ENCODE measurements around the gene CORO2A.

The CORO2A gene

GRCh38 chr9:98168153-98168780 lies 24.2 kb downstream of the CORO2A start:
- no peak for DNase-seq (ENCODE audit: low read depth)

GRCh38 chr9:98164912-98165311 lies 27.5 kb downstream of the CORO2A start:
- no peak for DNase-seq (ENCODE audit: low read depth)

DNA sequence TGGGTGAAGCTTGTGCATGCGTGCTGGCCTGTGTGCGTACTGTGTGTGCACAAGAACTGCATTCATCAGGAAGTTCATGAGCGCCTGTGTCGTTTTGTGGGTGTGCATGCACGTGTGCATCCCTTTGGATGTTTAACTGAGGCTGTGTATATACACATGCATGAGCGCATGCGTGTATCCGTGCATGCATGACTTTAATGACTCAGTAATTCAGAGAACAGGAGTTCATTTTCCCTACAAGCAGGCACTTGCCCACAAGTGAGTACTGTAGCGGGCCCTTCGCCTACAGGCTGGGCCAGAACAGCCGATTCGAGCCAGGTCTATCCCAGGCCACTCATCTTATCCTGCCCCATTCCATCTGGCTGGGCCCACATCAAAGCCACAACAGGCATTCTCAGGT lies 29.8 kb downstream of the CORO2A start:
- DNase-seq (ENCODE audit: low read depth): no peak

- DNase-seq (ENCODE audit: low read depth): no peak
Observed at GRCh38 chr9:98161851-98162250, 30.6 kb downstream of the CORO2A start.

- no peak for DNase-seq (ENCODE audit: low read depth)
Observed at GRCh38 chr9:98159790-98160189, 32.6 kb downstream of the CORO2A start.

GRCh38 chr9:98159301-98159700 lies 33.1 kb downstream of the CORO2A start:
- no peak for DNase-seq (ENCODE audit: low read depth)

DNA sequence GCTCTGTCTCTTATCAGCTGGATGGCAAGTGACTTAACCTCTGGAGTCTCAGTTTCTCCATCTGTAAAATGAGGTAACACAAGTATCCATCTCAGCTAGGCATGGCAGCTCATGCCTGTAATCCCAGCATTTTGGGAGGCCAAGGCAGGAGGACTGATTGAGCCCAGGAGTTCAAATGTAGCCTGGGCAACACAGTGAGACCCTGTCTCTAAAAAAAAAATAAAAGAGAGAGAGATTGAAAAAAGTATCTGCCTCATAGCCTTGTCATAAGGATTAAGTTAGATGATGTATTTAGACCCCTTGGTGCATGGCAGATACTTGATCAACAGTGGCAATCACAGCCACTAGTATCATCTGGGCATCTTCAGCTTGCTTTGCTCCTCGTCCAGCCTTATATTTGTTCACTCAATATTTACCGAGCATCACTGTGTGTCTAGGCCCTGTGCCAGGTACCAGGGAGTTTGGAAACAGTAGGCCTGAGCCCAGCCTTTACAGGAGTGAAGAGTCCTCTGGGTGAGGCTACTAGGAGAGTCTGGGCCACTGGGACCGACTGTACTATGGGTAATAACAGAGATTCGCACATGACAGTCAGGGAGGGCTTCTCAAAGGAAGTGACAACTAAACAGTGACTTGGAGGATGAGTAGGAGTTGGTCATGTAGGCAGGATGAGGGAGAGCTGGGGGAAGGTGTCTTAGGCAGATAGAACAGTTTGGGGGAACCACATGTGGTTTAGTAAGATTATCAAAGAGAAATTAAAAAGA lies 34.2 kb downstream of the CORO2A start:
- no peak for DNase-seq (ENCODE audit: low read depth)

DNA sequence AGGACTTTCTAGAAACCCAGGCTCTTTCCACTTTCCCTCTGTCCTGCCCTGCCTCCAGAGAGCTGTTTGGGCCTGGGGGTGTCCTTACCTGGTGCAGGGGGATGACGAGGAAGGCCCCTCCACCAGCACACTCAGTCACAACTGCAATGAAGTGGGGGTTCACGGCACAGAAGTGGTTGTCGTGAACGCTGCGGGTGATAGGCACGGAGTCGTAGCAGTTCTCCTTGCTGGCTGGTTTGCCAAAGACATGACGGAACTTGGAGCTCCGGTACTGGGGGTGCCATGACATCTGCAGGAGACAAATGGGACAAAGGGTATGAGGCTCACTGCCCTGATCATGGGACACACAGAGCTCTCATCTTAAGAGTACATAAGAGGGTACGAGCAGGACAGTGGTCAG lies 35.1 kb downstream of the CORO2A start:
- DNase-seq (ENCODE audit: low read depth): no peak

DNA sequence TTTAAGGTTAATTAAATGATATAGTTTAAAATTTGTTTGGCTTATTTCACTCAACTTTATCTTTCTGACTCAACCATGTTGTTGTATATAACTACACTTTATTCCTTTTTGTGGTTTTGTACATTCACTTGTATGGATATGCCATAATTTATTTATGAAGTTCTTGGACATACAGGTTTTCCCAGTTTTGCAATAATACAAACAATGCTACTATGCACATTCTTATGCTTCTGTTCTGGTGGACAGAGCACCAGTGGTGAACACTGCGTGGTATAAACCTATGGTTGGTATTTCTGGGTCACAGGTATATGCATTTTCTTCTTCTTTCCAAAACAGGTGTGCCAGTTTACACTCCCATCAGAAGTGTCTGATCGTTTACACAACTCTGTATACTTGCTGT lies 37.8 kb downstream of the CORO2A start:
- no peak for DNase-seq (ENCODE audit: low read depth)

DNA sequence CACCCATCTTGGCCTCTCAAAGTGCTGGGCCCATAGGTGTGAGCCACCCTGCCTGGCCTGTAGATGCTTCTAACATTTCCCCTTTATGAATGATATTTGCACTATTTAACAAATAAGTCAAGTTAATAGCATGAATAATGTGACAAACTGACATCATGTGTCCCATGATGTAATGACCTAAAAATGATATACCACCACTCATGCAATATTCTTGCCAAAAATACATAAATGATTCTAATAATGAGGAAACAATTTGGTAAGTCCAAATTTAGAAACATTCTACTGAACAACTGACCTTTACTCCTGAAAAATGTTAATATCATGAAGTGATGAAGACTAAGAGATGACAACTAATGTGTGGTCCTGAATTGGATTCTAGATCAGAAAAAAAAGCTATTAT lies 39.9 kb downstream of the CORO2A start:
- DNase-seq (ENCODE audit: low read depth): no peak

GRCh38 chr9:98150721-98151120 lies 41.7 kb downstream of the CORO2A start:
- DNase-seq (ENCODE audit: low read depth): no peak

DNA sequence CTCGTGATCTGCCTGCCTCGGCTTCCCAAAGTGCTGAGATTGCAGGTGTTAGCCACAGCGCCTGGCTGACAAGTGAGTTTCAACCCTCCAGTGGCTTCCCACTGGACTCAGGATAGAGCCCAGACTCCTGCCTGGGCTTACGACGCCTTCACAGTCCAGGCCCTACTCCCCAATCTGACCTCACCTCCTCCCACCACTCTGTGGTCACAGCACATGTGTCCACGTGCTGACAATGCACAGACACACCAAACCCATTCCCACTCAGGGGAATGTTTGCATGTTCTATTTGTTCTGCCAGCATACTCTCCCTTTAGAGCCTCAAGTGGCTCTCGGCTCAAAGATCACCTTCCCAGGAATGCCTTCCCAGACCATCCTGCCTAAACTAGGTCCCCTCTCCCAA lies 42.3 kb downstream of the CORO2A start:
- no peak for DNase-seq (ENCODE audit: low read depth)

- DNase-seq (ENCODE audit: low read depth): no peak
Observed at GRCh38 chr9:98149422-98149821, 43.0 kb downstream of the CORO2A start.

- DNase-seq (ENCODE audit: low read depth): no peak
Observed at GRCh38 chr9:98148486-98148885, 44.0 kb downstream of the CORO2A start.

GRCh38 chr9:98147582-98147981 lies 44.9 kb downstream of the CORO2A start:
- no peak for DNase-seq (ENCODE audit: low read depth)

- peak; percentile 10 for DNase-seq (ENCODE audit: low read depth)
Observed at GRCh38 chr9:98146101-98146991, 46.1 kb downstream of the CORO2A start.

DNA sequence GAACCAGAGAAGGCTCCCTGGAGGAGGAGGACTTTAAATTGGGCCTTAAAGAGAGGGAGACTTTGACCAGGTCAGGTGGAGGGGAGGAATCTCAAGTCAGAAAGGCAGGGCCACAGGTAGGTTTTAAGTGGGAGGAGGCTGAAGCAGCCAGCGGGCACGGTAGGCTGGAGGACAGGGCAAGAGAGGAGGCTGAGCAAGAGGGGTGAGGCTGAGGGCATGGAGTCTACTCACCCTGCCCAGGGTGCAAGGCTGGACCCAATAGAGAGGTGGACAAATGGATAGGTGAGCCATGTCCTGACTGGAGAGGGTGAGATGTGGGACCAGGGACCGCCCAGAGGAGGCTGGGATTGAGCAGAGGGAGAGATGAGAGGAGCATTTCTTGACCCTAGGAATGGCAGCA lies 47.8 kb downstream of the CORO2A start:
- DNase-seq (ENCODE audit: low read depth): no peak

DNA sequence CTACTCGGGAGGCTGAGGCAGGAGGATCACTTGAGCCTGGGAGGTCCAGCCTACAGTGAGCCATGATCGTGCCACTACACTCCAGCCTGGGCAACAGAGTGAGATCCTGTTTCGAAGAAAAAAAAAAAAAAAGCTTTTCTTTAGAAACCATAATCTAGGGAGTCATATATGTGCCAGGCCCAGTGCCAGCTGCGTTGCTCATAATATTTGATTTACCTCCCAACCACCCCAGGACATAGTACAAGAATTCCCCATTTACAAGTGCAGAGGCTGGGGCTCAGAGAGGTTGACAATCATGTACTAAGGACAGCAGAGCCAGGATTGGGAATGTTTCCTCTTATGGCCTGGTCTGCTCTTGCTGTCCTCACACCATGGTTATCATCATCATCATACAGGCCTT lies 48.4 kb downstream of the CORO2A start:
- DNase-seq (ENCODE audit: low read depth): no peak

- no peak for DNase-seq (ENCODE audit: low read depth)
Observed at GRCh38 chr9:98142925-98143481, 49.4 kb downstream of the CORO2A start.

- DNase-seq (ENCODE audit: low read depth): no peak
Observed at GRCh38 chr9:98142182-98142907, 50.1 kb downstream of the CORO2A start.

GRCh38 chr9:98140503-98140902 lies 51.9 kb downstream of the CORO2A start:
- no peak for DNase-seq (ENCODE audit: low read depth)

- no peak for DNase-seq (ENCODE audit: low read depth)
Observed at GRCh38 chr9:98136489-98136888, 55.9 kb downstream of the CORO2A start.
